Left hindlimb (tissue), 1 donor: Measurements from ENCODE around the gene S100PBP.
"Not testable (repeated sequence)": the region's sequence is repeated elsewhere in the genome, so short reads cannot be mapped to it uniquely, and the experiment has no call there.

Source experiments
- DNase-seq: peaks from one replicate; pipeline ENCODE4 v3.0.0-alpha.2; 2018

Gene S100PBP

GRCh38 chr1:32901823-32902534, 84.5 kb downstream of the S100PBP start:
- DNase-seq, result no peak

- no peak for DNase-seq
Measured at GRCh38 chr1:32902535-32902920, 85.1 kb downstream of the S100PBP start.

GRCh38 chr1:32903991-32904785, 86.7 kb downstream of the S100PBP start:
- DNase-seq, result no peak

- DNase-seq, result no peak
Measured at GRCh38 chr1:32904797-32905196, 87.3 kb downstream of the S100PBP start.

GRCh38 chr1:32905588-32905987, 88.1 kb downstream of the S100PBP start:
- DNase-seq, result not testable (repeated sequence)

GRCh38 chr1:32906654-32907053, 89.2 kb downstream of the S100PBP start:
- DNase-seq, result no peak

- no peak for DNase-seq
Measured at GRCh38 chr1:32907435-32907834, 90.0 kb downstream of the S100PBP start.
